DMS53 treated with DMSO at 0.1 percent for 48 hours (cell line): ENCODE results near the gene CAPZA2.

ENCODE experiments used
- DNase-seq: peaks from one replicate; lab custom pipeline; 2025; ENCODE audit not compliant: unreplicated experiment; lab: John Stamatoyannopoulos, UW

CAPZA2 gene

DNA sequence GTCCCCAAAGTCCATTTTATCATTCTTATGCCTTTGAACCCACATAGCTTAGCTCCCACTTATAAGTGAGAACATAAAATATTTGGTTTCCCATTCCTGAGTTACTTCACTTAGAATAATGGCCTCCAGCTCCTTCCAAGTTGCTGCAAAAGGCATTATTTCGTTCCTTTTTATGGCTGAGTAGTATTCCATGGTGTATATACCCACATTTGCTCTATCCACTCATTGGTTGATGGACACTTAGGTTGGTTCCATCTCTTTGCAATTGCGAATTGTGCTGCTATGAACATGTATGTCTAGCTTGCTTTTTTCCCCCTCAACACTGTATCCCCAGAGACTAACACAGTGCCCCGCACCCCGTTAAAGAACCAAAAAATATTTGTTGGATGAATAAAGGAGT lies 670 bp upstream of the CAPZA2 start:
- no peak for DNase-seq

DNA sequence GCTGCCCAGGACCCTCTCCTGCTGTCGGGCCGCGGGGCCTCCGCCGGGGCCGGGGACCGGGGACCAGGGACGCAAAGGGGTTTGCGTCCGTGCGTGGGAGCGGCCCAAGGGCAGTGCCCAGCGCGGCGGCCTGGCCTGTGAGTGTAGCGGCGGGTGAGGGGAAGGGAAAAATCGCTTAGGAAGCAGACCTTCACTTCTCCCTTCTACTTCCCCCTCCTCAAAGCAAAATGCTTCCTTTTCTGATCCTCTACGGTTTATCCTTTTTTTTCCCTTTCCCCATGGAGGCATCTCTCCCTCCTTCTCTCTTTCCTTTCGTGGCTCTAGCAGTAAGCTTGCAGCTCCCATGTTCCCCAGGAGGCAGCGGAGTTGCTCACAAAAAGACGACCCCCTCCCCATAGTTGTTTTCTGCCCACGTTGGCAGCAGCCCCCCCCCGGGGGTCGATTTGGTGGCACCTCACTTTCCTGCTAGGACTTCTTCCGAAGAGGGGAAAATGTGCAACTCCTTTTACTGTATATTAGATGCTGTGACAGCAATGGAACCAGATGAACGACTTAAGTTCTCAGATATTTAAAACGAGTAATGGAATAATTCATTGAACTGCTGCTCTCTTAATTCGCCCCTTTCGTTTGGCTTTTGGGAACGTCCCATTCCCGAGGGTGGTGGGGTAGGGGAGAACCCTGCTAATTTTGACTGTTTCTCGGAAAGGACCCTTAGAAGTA lies 724 bp downstream of the CAPZA2 start:
- DNase-seq, result peak; percentile 55

GRCh38 chr7:116863936-116864500 lies 1.6 kb downstream of the CAPZA2 start:
- DNase-seq, result no peak

- DNase-seq, result no peak
These were observed 8.8 kb downstream of the CAPZA2 start for GRCh38 chr7:116871061-116871700.

GRCh38 chr7:116872026-116872425 lies 9.6 kb downstream of the CAPZA2 start:
- DNase-seq, result no peak

GRCh38 chr7:116873619-116874018 lies 11.2 kb downstream of the CAPZA2 start:
- no peak for DNase-seq

GRCh38 chr7:116876664-116877442 lies 14.5 kb downstream of the CAPZA2 start:
- no peak for DNase-seq

DNA sequence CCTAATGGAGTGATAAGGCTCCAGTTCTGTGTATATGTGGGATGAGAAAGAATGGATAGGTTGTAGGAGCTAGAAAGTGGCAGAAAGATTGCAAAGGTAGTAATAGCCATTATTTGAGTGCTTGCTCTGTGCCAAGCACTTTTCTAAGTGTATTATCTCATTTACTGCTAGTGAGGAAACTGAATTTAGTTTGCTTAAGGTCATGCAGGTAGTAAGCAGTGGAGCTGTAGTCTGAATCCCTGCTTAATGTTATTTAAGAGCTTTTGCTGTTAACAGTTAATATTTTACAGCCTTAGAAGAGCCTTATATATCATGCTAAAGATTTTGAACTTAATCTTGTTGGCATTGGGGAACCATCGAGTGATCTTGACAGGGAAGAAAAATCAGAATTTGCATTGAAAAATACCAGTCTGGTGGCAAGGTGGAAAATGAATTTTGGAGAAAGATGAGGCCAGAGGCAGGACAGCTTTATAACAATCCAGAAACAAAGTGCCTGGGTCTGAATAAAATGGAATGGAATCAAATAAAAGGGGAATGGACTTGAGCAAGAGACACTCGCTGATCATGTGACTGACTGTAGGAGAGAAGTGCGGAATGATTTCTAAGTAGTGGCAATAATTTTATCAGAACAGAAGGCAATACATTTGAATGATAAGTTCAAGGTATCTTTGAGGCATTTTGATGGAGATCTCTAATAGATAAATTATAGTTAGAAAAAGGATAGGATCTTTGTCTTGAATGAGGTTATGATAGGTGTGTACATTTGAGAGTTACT lies 15.2 kb downstream of the CAPZA2 start:
- DNase-seq, result no peak

GRCh38 chr7:116884691-116885090 lies 22.3 kb downstream of the CAPZA2 start:
- DNase-seq, result no peak

DNA sequence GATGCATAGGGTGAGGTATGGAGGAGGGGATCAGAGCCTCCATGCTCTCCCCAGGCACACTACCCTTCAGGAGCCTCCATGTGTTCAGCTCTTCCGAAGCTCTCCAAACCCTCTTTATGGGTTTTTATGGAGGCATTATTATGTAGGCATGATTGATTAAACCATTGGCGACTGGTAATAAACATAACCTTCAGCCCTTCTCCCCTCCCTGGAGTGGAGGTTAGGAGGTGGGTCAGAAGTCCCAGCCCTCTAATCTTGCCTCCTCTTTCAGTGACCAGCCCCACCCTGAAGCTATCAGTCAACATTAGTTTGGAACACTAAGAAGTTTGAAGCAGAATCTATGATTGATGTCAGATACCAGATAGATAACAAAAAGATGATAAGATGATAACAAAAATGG lies 23.3 kb downstream of the CAPZA2 start:
- no peak for DNase-seq

DNA sequence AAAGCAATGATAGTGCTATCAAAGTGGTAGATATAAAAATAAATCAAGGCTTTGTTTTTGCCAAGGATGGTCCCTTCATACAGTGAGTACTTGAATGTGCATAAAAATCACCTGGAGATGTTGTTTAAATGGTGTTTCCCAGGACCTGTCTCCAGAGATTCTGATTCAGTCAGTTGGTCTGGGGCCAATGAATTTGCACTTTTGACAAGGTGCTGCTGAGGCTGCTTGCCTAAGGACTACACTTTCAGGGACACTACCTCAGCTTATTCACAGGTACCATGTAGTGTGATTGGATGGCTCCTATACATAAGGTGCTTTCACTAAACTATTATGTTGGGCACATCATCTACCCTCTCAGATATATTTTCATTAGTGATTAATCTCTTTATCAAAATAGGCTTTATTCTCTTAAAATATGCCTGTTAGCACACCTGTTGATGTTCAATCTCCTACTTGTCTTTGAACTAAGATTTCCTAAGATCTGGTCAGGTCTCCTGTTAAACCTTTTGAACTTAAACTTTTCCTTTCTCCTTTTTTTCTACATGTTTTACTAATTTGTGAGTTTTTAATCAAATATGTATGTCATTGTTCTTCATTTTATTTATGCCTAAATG lies 24.3 kb downstream of the CAPZA2 start:
- no peak for DNase-seq

- DNase-seq, result no peak
These were observed 26.5 kb downstream of the CAPZA2 start for GRCh38 chr7:116888895-116889294.

DNA sequence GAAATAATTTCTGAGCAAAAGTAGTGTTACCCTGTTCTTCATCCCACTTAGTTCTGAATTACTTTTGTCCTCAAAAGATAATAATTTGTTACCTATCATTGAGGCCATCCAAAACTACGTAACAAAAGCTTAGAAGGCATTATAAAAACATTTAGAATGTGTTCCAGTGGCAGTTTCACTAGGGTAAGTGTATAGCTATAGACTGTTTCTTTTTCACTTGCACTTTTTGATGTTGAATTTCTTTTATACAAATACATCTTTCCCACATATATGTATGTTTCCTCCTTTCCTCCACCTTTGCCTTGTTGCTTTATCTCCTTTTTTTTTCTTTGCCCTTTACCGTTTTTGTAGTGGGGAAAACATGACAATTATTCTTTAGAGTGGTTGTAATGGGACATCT lies 33.5 kb downstream of the CAPZA2 start:
- no peak for DNase-seq

DNA sequence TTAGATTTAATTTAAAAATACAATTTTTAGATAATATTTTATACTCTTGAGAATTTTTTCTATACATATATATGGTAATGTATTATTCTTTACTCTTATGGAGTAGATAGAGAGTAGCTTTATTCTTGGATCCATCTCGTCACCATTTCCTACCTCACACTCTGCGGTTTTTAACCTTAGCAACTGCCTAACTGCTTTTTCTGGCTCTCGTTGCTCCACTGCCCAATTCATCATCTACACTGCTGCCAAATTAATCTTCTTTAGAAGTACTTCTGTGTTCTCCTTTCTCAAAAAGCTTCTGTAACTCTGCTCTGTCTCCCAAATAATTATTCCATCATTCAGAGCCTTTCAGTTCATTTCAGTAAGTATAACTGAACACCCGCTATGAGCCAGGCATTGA lies 35.3 kb downstream of the CAPZA2 start:
- DNase-seq, result no peak

DNA sequence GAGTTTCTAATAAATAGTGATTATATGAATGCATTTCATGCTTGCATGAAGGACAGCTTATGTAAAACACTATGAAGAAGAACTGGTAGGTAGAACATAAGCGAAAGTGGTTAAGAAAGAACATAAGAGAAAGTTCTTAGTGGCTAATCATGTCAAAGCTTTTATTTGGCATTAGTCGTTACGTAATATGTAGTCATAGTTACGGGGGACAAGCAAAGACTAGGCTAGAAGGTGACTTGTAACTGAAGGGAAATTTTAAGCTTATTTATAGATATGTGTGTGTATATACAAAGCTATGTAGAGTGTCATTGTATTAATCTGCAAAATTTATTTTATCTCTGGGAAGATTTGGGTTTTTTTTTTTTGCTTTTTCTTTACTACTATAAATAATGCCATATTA lies 36.9 kb downstream of the CAPZA2 start:
- DNase-seq, result no peak

GRCh38 chr7:116901143-116901542 lies 38.8 kb downstream of the CAPZA2 start:
- DNase-seq, result no peak

DNA sequence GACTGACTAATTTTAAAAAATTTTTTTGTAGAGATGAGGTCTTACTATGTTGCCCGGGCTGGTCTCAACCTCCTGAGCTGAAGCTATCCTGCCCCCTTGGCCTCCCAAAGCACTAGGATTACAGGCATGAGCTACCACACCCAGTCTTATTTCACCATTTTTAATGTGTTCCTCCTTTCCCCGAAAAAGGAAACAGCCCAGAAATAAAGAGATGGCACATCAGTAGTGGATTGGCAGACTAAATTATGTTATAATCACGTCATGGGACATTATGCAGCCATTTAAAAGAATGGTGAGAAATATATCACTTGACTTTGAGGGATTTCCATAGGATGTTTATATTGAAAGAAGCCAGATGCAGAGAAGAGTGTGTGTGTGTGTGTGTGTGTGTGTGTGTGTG lies 40.5 kb downstream of the CAPZA2 start:
- no peak for DNase-seq

GRCh38 chr7:116906391-116906790 lies 44.0 kb downstream of the CAPZA2 start:
- DNase-seq, result no peak

DNA sequence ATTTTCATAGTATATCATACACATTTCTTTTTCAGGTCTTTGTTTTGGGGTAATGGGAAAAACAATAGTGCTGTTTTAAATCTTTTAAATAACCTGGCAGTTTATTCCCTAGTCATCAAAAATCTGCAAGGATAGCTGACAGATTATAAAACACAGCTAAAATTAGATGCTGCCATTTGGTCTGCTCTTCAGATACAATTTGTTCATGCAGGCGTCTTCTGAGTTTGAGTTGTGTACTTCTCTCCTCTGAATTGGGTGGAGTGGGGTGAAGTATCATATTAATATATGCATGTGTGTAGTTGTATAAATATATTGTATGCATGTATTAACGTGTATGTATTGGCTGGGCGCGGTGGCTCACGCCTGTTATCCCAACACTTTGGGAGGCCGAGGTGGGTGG lies 48.0 kb downstream of the CAPZA2 start:
- no peak for DNase-seq

DNA sequence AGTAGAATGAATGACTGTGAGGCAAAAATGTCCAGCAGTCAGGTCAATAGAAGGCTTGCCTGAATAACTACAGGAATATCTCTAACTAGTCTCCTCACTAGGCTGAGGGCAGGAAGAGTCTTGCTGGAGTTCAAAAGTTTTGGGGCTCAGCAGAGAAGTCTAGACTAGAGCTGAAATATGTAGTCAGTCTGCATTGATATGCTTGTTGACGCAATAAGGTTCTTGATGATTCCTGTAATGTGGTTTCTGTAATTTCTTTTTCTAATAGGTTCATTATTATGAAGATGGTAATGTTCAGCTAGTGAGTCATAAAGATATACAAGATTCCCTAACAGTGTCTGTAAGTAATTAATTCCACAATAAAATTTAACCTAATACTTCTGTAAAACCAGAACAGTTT lies 49.4 kb downstream of the CAPZA2 start:
- no peak for DNase-seq
